ENCODE results near the gene SLC39A2.
"Not testable (repeated sequence)": the region's sequence is repeated elsewhere in the genome, so short reads cannot be mapped to it uniquely, and the experiment has no call there.

The SLC39A2 gene

DNA sequence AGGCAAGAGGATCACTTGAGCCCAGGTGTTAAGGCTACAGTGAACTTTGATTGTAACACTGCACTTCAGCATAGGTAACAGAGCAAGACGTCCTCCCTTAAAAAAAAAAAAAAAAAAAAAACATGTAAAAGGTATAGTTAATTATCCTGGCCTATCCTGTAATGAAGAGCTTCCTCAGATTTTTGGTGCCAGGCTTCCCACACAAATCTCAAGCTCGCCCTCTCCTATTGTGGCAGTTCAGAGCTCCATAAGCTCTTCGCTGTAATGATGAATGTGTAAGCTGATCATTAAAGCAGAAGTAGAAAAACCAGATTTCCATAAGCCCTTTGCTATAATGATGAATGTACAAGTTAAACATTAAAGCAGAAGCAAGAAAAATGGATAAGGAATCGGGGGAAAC, 2.0 kb upstream of the SLC39A2 start:
- no peak for DNase-seq

DNA sequence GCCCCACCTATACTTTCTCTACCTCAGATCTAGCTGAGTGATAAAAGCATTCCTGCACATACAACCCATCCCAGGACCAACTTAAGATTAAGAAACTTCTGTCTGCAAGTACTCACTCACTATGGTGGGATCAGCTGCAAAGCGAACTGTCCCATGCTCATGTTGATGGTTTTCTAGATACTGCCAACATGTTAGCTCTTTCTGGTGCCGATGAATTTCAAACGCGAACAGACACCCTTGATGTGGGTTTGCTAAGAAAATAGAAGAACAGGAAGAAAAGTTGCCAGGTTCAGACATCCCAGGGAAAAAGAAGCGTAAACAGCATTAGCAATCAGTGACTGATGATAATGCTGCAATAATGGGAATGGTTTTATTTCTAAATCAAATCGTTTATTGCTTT, 1.5 kb upstream of the SLC39A2 start:
- no peak for DNase-seq

DNA sequence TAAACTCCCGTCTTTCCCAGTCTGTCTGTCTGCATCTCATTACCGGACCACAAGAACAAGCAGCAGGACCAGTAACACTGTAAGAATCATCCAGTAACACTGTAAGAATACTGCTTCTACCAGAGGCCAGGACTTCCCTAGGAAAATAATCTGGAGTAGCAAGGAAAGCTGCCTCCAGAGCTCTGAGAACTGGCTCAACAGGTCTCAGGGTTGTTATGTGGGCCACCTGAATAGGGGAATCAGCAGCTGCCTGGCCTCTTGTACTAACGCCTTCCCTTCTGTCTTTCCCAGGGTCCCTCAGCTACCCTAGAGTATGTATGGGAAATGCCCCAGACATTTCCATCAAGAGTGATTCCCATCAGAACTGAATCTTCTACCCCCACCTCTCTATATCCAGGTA, 954 bp upstream of the SLC39A2 start:
- DNase-seq, result no peak

DNA sequence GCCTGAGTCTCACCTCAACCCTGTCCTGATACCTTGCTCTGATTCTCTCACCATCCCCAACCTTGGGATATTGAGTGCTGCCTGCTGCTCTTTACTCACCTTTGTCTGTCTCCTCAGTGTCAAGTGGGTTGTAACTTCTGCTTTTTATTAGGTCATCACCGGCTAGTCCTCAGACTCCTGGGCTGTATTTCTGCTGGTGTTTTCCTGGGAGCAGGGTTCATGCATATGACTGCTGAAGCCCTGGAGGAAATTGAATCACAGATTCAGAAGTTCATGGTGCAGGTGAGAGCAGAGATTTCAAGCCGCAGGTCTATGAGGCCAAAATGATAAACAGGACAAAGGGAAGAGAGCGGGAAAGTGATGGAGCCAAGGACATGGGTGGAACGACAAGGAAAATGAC, 498 bp downstream of the SLC39A2 start:
- DNase-seq, result no peak

GRCh38 chr14:21001218-21001617, 2.1 kb downstream of the SLC39A2 start:
- no peak for DNase-seq

- no peak for DNase-seq
These were observed 4.8 kb downstream of the SLC39A2 start for GRCh38 chr14:21003788-21004346.

GRCh38 chr14:21009721-21010120, 10.6 kb downstream of the SLC39A2 start:
- not testable (repeated sequence) for DNase-seq

DNA sequence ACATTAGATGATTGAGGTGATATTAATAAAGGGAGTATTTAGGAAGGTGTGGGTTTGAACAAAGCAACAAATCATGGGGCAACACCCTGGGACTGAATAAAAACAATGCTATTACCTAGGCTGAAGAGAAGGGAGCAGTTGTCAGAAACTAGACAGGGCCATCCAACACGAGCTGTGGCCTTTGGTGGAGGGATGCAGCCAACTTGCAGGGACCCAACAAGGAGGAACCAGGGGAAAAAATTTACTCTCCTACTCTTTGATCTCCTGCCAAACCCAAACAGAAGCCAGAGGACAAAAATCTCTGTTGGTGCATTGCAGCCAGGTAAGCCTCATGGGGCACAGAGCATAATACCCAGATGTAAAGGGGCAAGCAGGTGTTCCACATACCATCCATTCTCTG, 12.0 kb downstream of the SLC39A2 start:
- no peak for DNase-seq

DNA sequence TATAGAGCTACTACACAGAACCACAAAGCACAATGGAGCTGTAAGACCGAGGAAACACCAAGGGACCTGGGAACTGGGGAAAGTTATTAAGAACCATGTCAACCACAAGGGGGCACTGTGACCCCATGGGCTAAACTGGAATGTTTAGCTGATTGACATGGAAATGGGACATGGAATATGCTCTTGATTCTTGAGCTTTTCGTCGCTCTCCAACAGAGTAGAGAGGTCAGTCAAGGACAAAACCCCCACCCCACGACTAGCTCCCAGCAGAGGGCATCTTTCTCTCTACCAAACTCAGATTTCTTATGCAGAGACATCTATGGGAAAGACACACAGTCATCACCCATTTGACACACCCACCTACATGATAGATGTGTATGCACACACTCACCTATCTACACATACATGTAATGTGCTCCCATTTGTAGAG, 15.7 kb downstream of the SLC39A2 start:
- DNase-seq, result peak; percentile 83

- DNase-seq, result no peak
These were observed 16.2 kb downstream of the SLC39A2 start for GRCh38 chr14:21015312-21015711.

DNA sequence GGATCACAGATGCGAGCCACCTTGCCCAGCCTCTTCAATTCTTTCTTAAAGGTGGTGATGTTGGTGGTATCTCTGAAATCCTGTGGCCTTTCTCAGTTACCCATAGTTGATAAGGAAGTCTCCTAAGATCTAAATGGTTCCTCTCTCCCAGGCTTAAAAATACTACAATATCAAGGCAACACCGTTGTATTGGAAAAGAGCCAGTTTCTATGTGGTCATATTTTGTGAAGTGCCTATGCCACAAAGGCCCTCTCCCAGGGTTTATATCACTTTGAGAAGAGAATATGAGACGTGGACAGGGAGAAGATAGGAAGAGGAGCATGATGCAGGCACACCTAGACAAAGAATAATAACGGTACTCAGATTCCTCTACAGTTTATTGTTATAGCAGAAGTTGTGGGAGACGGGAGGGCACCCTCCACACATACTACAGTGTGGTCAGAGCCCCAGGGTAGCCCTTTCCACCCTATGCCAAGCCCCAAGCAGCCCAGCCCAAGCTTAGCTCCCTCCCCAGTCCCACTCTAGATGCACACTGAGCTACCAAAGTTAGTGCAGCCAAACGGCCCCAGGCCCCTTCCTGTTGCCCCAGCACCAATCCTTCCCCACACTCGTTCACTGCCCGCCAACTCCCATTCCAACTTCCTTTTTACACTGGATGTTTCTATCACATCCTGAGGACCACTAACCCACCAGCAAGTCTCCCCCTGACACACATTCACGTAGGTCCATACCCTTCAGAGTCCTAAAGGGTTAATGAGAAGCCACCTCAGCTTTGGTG, 17.5 kb downstream of the SLC39A2 start:
- no peak for DNase-seq

DNA sequence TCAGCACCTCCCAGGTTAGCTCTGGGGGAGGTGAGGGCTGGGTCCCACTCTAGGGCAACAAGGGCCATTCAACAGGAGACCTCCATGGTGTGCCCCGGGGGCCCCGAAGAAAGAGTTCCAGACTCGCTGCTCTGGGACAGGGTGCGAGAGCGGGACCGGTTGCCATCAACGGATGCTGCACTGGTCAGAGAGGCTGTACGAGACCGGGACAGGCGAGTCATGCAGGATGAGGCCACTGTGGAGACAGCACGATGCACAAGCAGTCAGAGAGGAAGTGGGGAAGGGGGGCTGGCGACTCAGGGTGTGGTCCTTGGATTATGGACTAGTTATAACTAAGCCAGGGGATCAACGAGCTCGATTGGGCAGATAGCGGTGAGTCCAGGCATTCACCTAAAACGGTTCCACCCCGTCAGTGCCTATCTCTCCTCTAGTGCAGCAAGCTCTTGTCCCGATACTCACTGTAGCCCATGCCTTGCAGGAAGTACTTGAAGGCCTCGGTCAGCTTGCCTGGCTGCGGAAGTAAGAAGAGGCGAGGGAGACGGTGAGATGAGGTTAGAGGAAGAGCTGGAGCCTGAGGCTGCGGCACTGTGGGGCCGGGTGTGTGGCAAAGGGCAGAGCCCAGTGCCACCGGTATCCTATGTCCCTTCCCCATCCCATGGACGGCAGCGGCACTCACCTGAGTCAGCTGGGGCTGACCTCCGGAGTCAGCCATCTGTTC, 18.6 kb downstream of the SLC39A2 start:
- DNase-seq, result no peak

DNA sequence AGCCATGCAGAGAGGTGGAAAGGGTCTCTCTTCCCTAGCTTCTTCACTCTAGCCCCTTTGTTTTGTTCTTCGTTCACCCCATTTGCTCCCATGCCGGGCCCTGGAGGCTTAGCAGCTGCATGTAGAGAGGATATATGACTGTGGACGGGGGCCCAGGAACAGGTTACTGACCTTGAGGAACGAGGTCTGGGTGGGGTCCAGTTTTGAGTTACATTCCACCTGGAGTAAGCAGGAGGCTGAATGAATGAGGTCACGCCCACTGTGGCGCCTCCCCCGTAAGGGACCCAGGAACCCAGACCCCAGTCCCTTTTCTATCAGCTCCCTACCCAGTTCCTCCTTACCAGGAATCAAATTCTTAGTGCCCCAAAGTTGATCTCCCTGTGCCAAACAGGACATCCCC, 19.2 kb downstream of the SLC39A2 start:
- no peak for DNase-seq

DNA sequence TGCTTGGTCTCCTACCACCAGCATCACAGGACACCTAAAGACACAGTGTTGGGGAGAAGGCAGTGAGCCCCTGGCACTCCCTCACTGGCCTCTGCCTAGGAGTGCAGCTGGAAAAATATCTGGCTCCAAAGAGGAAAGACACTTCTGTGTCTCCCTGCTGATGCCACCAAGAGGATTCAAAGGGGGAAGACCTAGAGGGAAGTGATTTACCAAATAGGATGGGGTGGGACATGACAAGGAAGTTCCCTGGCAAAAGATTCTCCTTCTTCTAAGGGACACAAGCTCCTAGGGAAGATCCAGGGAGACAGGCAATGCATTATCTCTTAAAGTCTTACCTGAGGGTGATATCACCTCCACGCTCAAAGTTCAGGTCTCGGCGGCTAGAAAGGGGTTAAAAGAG, 19.7 kb downstream of the SLC39A2 start:
- no peak for DNase-seq

DNA sequence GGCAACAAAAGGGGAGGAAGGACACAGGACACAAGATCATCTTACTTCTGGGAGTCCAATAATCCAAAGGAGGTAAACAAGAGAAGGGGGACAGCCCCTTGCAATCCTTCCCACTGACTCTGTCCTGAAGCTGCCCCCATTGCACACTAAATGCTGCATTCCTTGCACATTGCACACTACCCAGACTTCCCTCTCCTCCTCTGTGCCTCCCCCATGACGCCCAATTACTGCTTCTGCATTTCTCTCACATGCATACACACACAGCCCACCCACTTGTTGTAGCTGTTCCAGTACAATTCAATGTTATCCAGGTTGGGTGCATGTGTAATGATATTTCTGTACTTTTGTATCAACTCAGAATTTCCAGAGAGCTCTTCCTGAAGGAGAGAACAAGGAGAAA, 20.3 kb downstream of the SLC39A2 start:
- peak; percentile 34 for DNase-seq

GRCh38 chr14:21020977-21021545, 22.0 kb downstream of the SLC39A2 start:
- no peak for DNase-seq

DNA sequence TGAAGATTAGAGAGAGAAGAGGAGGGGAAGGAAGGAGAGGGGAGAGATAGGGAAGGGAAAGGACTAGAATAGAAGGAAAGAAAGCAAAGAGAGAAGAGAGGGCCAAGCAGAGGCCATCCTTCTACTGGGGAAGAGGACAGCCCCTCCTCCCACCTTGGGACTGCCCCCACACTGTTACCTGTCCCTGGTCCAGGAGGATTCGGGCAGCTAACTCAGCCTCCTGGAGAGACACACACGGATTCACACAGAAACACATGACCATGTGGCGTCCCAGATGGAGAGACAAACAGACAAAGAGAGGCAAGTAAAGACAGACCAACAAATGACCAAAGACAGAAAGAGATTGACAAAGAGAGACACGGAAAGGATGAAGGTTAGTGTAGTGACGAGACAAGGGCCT, 23.6 kb downstream of the SLC39A2 start:
- no peak for DNase-seq

- DNase-seq, result no peak
These were observed 24.1 kb downstream of the SLC39A2 start for GRCh38 chr14:21023174-21023573.

DNA sequence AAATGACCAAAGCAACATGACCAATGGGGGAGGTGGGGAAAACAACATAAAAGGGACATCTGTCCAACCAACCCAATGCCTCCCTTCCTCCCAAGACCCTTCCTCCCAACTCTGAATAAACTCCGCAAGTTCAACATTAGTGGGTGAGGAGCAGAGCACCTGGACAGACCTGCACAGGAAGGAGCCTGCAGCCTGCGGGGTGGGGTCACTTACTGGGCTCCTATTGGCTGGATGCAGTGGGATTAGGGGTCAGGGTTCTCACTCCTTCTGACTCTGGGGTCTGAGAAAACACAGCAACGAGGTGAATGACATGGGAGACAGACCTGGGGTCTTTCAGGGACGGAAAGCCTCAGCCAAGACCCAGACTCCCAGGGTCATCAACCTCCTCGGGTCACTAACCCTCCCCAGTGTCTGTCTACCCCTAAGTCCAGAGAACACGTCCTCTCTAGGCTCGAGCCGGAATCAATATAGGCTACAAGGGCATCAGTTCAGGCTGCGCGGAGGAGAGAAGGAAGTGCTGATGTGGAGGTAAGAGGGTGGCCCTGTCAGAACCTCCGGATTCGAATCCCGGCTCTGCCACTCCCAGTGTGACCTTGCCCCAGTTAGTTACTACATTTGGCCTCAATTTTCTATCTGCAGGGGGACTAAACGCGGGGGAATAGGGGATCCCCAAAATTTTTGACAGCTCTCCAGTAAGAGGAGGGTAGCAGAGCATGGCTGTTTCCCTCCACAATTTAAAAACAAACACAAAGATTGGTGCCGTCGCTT, 24.9 kb downstream of the SLC39A2 start:
- no peak for DNase-seq

DNA sequence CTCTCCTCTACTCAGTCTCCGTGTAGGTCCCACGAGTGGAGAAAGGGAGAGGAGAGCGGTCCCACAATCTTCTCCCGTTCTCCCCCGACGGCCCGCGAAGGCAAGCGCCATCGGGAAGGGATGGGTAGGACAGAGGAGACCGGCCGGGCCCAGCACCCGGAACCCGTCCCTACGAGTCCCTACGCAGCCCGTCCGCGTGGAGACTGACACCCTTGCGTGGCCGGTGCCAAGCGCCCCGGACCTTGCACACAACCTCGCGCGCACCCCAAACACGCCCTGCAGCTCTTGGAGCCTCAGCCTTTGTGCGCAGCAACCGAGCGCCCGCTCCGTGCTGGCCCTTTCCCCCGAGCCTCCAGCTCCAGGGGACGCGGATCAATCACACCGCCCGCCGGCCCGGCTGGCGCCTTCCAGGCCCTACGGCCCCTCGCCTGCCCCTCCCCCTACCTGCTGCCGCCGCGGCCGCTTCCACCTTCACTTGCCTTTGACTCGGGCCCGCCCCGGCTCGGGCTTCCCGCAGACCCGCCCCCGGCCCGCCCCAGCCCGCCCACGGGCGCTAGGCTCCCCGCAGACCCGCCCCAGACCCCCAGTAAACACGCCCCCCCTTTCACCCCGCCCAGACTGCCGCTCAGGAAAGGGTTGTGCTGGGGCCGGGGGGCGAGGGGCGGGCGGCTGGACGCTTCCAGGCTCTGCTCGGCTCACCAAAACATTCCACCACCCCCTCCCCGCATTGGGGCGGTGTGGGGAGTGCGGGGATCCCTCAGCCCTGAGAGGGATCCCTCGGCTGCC, 25.7 kb downstream of the SLC39A2 start, which contains the start of gene NDRG2:
Gene NDRG2, minus strand, starts transcription at position 477 of the 786 bp plus-strand sequence. CDS start 1,746 bp downstream, outside the sequence.
- peak; percentile 10 for DNase-seq

DNA sequence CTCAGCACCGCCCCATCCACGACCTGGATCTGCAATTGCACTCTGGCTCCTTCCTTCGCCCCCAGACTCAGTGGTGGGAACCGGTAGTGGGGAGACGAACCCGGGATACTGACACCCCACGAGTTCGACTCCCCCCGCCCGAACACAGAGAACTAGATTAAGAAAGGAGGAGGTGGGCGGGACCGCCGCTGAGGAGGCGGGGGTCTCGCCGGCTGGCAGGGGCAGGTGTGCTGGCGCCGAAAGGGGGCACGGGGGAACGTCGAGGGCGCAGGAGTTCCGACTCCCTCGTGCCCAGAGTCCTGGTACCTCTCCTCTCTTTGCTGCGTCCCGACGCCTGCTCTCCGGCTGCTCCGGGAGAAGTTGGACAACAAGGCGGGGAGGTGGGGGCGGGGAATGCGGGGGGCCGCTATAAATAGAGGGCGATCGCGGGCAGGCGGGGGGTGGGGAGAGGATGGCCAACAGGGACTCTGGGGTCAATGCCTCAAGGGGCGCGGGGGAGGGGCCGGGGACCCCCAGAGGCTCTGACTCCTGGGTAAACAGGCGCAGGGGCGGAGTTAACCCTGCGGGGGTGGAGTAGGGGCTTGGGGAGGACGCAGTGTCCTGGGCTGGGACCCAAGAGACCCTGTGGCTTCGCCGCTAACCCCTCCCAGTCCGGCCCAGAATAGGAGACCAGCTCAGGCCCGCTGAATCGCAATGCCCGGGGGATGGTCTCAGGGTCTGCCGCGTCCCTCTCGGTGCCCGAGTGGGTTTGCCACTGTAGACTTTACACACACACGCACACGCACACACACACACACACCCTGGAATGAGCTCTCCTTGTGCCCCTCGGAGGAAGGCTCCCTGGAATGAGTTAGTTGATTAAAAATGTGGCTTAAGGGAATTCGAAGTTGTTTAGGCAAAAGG, 26.5 kb downstream of the SLC39A2 start:
- no peak for DNase-seq

Measured in fibroblast of skin of scalp (primary cell).